ENCODE data around the gene BCAS4.

GRCh38 chr20:50867805-50868204 is 72.9 kb downstream of the BCAS4 start:
- TF ChIP-seq CTCF (IDR thresholded peaks at IDR 0.05): no peak
- TF ChIP-seq POLR2A (IDR thresholded peaks at IDR 0.05): no peak
